Gastrocnemius medialis (tissue), 4 donors: Measurements from ENCODE around the gene AKAP11.

Experiments
- POLR2A ChIP-seq, 2 donors: fragments of 450-650 bp; IDR thresholded peaks; one replicate each; pipeline ENCODE4 v1.6.1; 2017; ENCODE audit warnings: antibody characterized with exemption in 2 of 2, mild to moderate bottlenecking in 2 of 2, moderate library complexity in 2 of 2
- TF ChIP-seq, protein P1 (sequence below), 5 experiments: fragments of 450-650 bp in 3 of 5; fragments of 200-600 bp in 2 of 5; sonication (generic) in 2 of 5; IDR thresholded peaks in 4 of 5; conservative IDR thresholded peaks in 1 of 5; 1 replicate in 4 of 5; 2 replicates in 1 of 5; pipeline ENCODE4 v1.5.1; 2016 to 2019; ENCODE audit warnings: antibody characterized with exemption in 5 of 5, mild to moderate bottlenecking in 3 of 5, moderate library complexity in 3 of 5

DNA sequence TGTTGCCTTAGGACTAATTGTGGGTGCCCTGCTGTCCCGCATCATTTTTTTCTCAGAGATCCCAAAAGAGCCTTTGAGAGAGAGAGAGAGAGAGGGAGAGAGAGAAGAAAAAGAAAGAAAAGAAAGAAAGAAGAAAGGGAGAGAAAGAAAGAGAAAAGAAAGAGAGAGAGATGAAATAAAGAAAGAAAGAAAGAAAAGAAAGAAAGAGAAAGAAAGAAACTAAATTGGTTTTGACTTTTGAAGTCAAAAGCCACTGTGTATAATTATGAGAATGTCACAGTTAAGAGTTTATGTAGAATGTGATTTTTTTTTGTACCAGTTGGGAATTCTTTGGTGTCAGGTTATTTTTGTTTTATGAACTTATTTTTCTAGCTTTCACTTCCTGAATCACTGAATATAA, 43.4 kb upstream of the AKAP11 start:
- TF ChIP-seq, protein P1, sequence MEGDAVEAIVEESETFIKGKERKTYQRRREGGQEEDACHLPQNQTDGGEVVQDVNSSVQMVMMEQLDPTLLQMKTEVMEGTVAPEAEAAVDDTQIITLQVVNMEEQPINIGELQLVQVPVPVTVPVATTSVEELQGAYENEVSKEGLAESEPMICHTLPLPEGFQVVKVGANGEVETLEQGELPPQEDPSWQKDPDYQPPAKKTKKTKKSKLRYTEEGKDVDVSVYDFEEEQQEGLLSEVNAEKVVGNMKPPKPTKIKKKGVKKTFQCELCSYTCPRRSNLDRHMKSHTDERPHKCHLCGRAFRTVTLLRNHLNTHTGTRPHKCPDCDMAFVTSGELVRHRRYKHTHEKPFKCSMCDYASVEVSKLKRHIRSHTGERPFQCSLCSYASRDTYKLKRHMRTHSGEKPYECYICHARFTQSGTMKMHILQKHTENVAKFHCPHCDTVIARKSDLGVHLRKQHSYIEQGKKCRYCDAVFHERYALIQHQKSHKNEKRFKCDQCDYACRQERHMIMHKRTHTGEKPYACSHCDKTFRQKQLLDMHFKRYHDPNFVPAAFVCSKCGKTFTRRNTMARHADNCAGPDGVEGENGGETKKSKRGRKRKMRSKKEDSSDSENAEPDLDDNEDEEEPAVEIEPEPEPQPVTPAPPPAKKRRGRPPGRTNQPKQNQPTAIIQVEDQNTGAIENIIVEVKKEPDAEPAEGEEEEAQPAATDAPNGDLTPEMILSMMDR (IDR thresholded peaks at IDR 0.05 in 4 of 5, conservative IDR thresholded peaks at IDR 0.05 in 1 of 5), result no peak
- TF ChIP-seq POLR2A (IDR thresholded peaks at IDR 0.05), result no peak
